H1 (cell line): ENCODE results near the gene NLRP10. TPM values are rescaled to one million over a fixed set of nuclear protein-coding genes. Genes with fewer than 3 reads are reported as not detected.

Experiments
- CTCF ChIA-PET: fragments of 300-600 bp; sonication (Branson Sonifier 250); formaldehyde crosslinking; loops from one replicate; lab custom pipeline; 2021; ENCODE audit not compliant: partially characterized antibody; lab: Charles Lee
- POLR2A ChIA-PET: fragments of 300-600 bp; sonication (Branson Sonifier 250); formaldehyde crosslinking; loops from one replicate; lab custom pipeline; 2021; ENCODE audit warnings: inconsistent platforms; ENCODE audit not compliant: partially characterized antibody; lab: Charles Lee
- DNase-seq, 2 experiments: peaks; one replicate each; pipeline versions ENCODE4 v3.0.0 to v3.0.0-alpha.2; 2010 to 2022; ENCODE audit warnings: low spot score in 2 of 2, low read depth in 1 of 2, mixed read lengths in 1 of 2
- FAIRE-seq: peaks from 2 replicates; lab custom pipeline; 2011; peaks lifted over from hg19 to GRCh38; lab: Jason Lieb, UNC
- H2AFZ ChIP-seq: 2 replicates; pipeline ENCODE4 v1.8.1; 2012; ENCODE audit warnings: low read length, inconsistent platforms
- H2AK5ac ChIP-seq: 2 replicates; pipeline ENCODE4 v1.6.1; 2013; ENCODE audit warnings: low read depth, low read length
- H2BK120ac ChIP-seq: replicated peaks from 2 replicates; pipeline ENCODE3; 2013; ENCODE audit warnings: low read depth, low read length, inconsistent platforms
- H2BK12ac ChIP-seq: 2 replicates; pipeline ENCODE4 v1.6.1; 2013; ENCODE audit warnings: low read depth, low read length
- H2BK15ac ChIP-seq: 2 replicates; pipeline ENCODE4 v1.6.1; 2013; ENCODE audit warnings: low read length
- H2BK20ac ChIP-seq: 2 replicates; pipeline ENCODE4 v1.6.1; 2013; ENCODE audit warnings: low read length
- H2BK5ac ChIP-seq: 2 replicates; pipeline ENCODE4 v1.6.1; 2013; ENCODE audit warnings: low read depth, low read length
- H3K14ac ChIP-seq: 2 replicates; pipeline ENCODE4 v1.6.1; 2013; ENCODE audit warnings: inconsistent platforms; ENCODE audit not compliant: insufficient read length
- H3K18ac ChIP-seq: 2 replicates; pipeline ENCODE4 v1.6.1; 2013; ENCODE audit warnings: low read length; ENCODE audit errors: extremely low read depth
- H3K23ac ChIP-seq: 2 replicates; pipeline ENCODE4 v1.6.1; 2013; ENCODE audit warnings: inconsistent platforms; ENCODE audit not compliant: insufficient read length
- H3K23me2 ChIP-seq: 2 replicates; pipeline ENCODE4 v1.6.1; 2013; ENCODE audit warnings: low read depth, low read length
- H3K27ac ChIP-seq: 2 replicates; pipeline ENCODE4 v1.6.1; 2011; ENCODE audit warnings: low read depth, low read length, inconsistent platforms
- H3K27me3 ChIP-seq, 4 experiments: replicated peaks in 1 of 4; 1 replicate in 1 of 4; 2 replicates in 3 of 4; pipeline versions ENCODE4 v1.6.1 to v1.8.1; 2011 to 2013; ENCODE audit warnings: low read length in 3 of 4, mild to moderate bottlenecking in 3 of 4, inconsistent platforms in 2 of 4, mixed read lengths in 2 of 4, moderate library complexity in 1 of 4; ENCODE audit not compliant: control insufficient read depth in 3 of 4, insufficient read depth in 3 of 4; ENCODE audit errors: extremely low read depth in 1 of 4
- H3K36me3 ChIP-seq, 4 experiments: 2 replicates each; pipeline versions ENCODE4 v1.6.1 to v1.8.1; 2011 to 2013; ENCODE audit warnings: mild to moderate bottlenecking in 4 of 4, low read length in 3 of 4, moderate library complexity in 2 of 4, control low read depth in 1 of 4, inconsistent platforms in 1 of 4; ENCODE audit not compliant: insufficient read depth in 4 of 4, control insufficient read depth in 2 of 4
- H3K4ac ChIP-seq: replicated peaks from 2 replicates; pipeline ENCODE3; 2013; ENCODE audit warnings: low read length, low read depth, mixed read lengths, inconsistent platforms; ENCODE audit not compliant: insufficient read length
- H3K4me1 ChIP-seq, 4 experiments: replicated peaks in 1 of 4; 1 replicate in 1 of 4; 2 replicates in 3 of 4; pipeline versions ENCODE4 v1.6.1 to v1.8.1; 2011 to 2013; ENCODE audit warnings: low read length in 3 of 4, inconsistent platforms in 2 of 4, mixed read lengths in 1 of 4; ENCODE audit not compliant: insufficient read depth in 4 of 4, control insufficient read depth in 3 of 4
- H3K4me2 ChIP-seq, 2 experiments: 2 replicates each; pipeline versions ENCODE4 v1.6.1 to v1.8.1; 2011 to 2013; ENCODE audit warnings: low read depth in 2 of 2, low read length in 2 of 2, control low read depth in 1 of 2, inconsistent platforms in 1 of 2, mild to moderate bottlenecking in 1 of 2; ENCODE audit not compliant: insufficient read depth in 1 of 2
- H3K4me3 ChIP-seq, 4 experiments: fragments of 200-600, 300-600 bp in 1 of 4; sonication (generic), shearing (Covaris generic), sonication (Bioruptor Twin) in 1 of 4; 2 replicates each; pipeline versions ENCODE4 v1.5.1 to v1.8.1; 2011 to 2016; ENCODE audit warnings: low read length in 4 of 4, low read depth in 3 of 4, control low read depth in 2 of 4, inconsistent platforms in 2 of 4, mild to moderate bottlenecking in 2 of 4, mixed read lengths in 1 of 4, moderate library complexity in 1 of 4; ENCODE audit not compliant: insufficient read depth in 2 of 4; ENCODE audit errors: extremely low read depth in 1 of 4
- H3K56ac ChIP-seq: replicated peaks from 2 replicates; pipeline ENCODE3; 2013; ENCODE audit warnings: low read depth, mild to moderate bottlenecking, mixed read lengths, low read length, inconsistent platforms; ENCODE audit not compliant: insufficient read length
- H3K79me1 ChIP-seq: 2 replicates; pipeline ENCODE4 v1.6.1; 2013; ENCODE audit warnings: low read depth, low read length, control low read depth
- H3K79me2 ChIP-seq, 2 experiments: 2 replicates each; pipeline versions ENCODE4 v1.6.1 to v1.8.1; 2012 to 2013; ENCODE audit warnings: low read length in 2 of 2, mild to moderate bottlenecking in 2 of 2, inconsistent platforms in 1 of 2; ENCODE audit not compliant: insufficient read depth in 2 of 2, control insufficient read depth in 1 of 2
- H3K9ac ChIP-seq, 4 experiments: replicated peaks in 1 of 4; 1 replicate in 1 of 4; 2 replicates in 3 of 4; pipeline versions ENCODE4 v1.6.1 to v1.8.1; 2011 to 2013; ENCODE audit warnings: low read depth in 3 of 4, low read length in 3 of 4, control low read depth in 2 of 4, mild to moderate bottlenecking in 2 of 4, moderate library complexity in 2 of 4, inconsistent platforms in 1 of 4; ENCODE audit errors: extremely low read depth in 1 of 4
- H3K9me3 ChIP-seq, 2 experiments: 2 replicates each; pipeline versions ENCODE4 v1.6.1 to v1.8.1; 2012 to 2013; ENCODE audit warnings: mild to moderate bottlenecking in 2 of 2, moderate library complexity in 2 of 2, control low read depth in 1 of 2, inconsistent platforms in 1 of 2, low read depth in 1 of 2, low read length in 1 of 2, mixed read lengths in 1 of 2; ENCODE audit not compliant: insufficient read depth in 2 of 2
- H4K20me1 ChIP-seq, 2 experiments: replicated peaks in 1 of 2; 2 replicates each; pipeline versions ENCODE3 to v1.8.1; 2011 to 2013; ENCODE audit warnings: inconsistent platforms in 2 of 2, low read length in 2 of 2, mild to moderate bottlenecking in 1 of 2; ENCODE audit not compliant: insufficient read depth in 2 of 2, control insufficient read depth in 1 of 2
- H4K5ac ChIP-seq: 2 replicates; pipeline ENCODE4 v1.6.1; 2013; ENCODE audit warnings: low read length, low read depth, mixed read lengths, inconsistent platforms; ENCODE audit not compliant: insufficient read length
- H4K8ac ChIP-seq: 2 replicates; pipeline ENCODE4 v1.8.0; 2013; ENCODE audit warnings: mild to moderate bottlenecking, moderate library complexity, low read length, inconsistent platforms; ENCODE audit not compliant: insufficient read depth; ENCODE audit errors: extremely low read depth
- H4K91ac ChIP-seq: replicated peaks from 2 replicates; pipeline ENCODE3; 2013; ENCODE audit warnings: low read length, mixed read lengths, inconsistent platforms; ENCODE audit not compliant: insufficient read length
- BRCA1 ChIP-seq: IDR thresholded peaks from 2 replicates; pipeline ENCODE4 v1.6.1; 2012; ENCODE audit warnings: low read depth, low read length, improper control_type of control experiment
- GABPA ChIP-seq: IDR thresholded peaks from 2 replicates; pipeline ENCODE4 v1.6.1; 2011; ENCODE audit warnings: mild to moderate bottlenecking, low read length, moderate library complexity, borderline replicate concordance; ENCODE audit not compliant: insufficient read depth
- PHF8 ChIP-seq: fragments of 200-600 bp; sonication (generic); conservative IDR thresholded peaks from 2 replicates; pipeline ENCODE4 v1.7.1; 2012; ENCODE audit warnings: low read depth, mild to moderate bottlenecking, inconsistent platforms, low read length, moderate library complexity
- POU5F1 ChIP-seq: IDR thresholded peaks from 2 replicates; pipeline ENCODE4 v1.6.1; 2011; ENCODE audit warnings: low read depth, mild to moderate bottlenecking, low read length, moderate library complexity
- WGBS, 2 experiments: shearing (Covaris generic) in 1 of 2; methylation state at CpG; one replicate each; pipeline versions ENCODE4 v1.1.6 to v1.1.7; 2013 to 2015; ENCODE audit warnings: low lambda C conversion rate in 2 of 2, mixed read lengths in 2 of 2, inconsistent platforms in 1 of 2, low coverage in 1 of 2, missing lambda C conversion rate in 1 of 2; ENCODE audit not compliant: insufficient replicate concordance in 2 of 2, insufficient coverage in 1 of 2, insufficient read length in 1 of 2; ENCODE audit errors: extremely low coverage in 1 of 2, missing lambda C conversion rate in 1 of 2; 5-methylcytosine and 5-hydroxymethylcytosine counted together
- polyA plus RNA-seq, 7 experiments: library from polyadenylated mRNA; depleted of rRNA in 3 of 7; stranded (reverse) in 5 of 7; unstranded in 2 of 7; fragments of >200 nt in 5 of 7; fragments of 200-250 nt in 2 of 7; gene quantifications; 1 replicate in 5 of 7; 2 replicates in 1 of 7; 4 replicates in 1 of 7; pipeline versions ENCODE4 v1.2.1 to v1.2.3, GENCODE V29; 2011 to 2013; ENCODE audit warnings: missing spikeins in 2 of 7, mixed read lengths in 2 of 7
- total RNA-seq: library from RNA; stranded (reverse); fragmentation: NEBNext Ultra II Directional; extraction: Animal tissue kit (Norgen Biotek cat#: 25700); gene quantifications from 2 replicates; pipeline ENCODE4 v1.2.1, GENCODE V29; 2021
- TF ChIP-seq, protein P1 (sequence below): IDR thresholded peaks from 2 replicates; pipeline ENCODE4 v1.6.1; 2012; ENCODE audit warnings: low read length, inconsistent platforms
- TF ChIP-seq, protein P2 (sequence below), 3 experiments: IDR thresholded peaks; 1 replicate in 2 of 3; 2 replicates in 1 of 3; pipeline versions ENCODE4 v1.5.1 to v1.6.1; 2011; ENCODE audit warnings: low read length in 3 of 3, mild to moderate bottlenecking in 3 of 3, inconsistent platforms in 2 of 3, low read depth in 1 of 3, moderate library complexity in 1 of 3; ENCODE audit not compliant: insufficient read depth in 1 of 3; ENCODE audit errors: control extremely low read depth in 1 of 3

The NLRP10 gene
- total and polyA plus RNA-seq, 2 of the 8 experiments (the other 6 are each of a cell fraction or from before 2014, with no cell fraction given), result 0.71 TPM; not detected in 1

DNA sequence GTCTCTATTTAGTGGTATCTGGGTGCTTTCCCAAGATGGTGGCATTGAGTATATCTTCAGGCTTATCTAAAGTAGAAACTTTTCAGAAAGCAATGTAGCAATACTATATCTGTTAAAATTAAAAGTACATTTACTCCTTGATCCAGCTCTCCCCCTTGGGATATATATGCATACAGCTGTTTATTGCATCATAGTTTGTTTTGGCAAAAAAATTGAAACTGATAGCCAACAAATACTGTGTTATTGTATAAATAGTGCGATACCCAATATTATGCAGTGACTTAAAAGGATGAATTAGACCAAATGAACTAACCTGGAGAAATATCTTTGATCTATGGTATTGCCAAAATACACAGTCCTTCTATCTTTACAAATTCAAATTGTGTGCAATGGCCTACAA lies 15.3 kb downstream of the NLRP10 start:
- Histone ChIP-seq H3K4me2 (no peak overlapping the region), H3K27ac (no peak overlapping the region), H4K20me1 (no peaks in the 10 kb centered on the region), H4K91ac (no peak overlapping the region), H4K8ac (no peak overlapping the region)
- FAIRE-seq, result no peak
- TF ChIP-seq POU5F1 (no peak), GABPA (no peak), PHF8 (no peak), BRCA1 (no peak)
- TF ChIP-seq, protein P1, sequence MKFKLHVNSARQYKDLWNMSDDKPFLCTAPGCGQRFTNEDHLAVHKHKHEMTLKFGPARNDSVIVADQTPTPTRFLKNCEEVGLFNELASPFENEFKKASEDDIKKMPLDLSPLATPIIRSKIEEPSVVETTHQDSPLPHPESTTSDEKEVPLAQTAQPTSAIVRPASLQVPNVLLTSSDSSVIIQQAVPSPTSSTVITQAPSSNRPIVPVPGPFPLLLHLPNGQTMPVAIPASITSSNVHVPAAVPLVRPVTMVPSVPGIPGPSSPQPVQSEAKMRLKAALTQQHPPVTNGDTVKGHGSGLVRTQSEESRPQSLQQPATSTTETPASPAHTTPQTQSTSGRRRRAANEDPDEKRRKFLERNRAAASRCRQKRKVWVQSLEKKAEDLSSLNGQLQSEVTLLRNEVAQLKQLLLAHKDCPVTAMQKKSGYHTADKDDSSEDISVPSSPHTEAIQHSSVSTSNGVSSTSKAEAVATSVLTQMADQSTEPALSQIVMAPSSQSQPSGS, result no peak
- TF ChIP-seq, protein P2, sequence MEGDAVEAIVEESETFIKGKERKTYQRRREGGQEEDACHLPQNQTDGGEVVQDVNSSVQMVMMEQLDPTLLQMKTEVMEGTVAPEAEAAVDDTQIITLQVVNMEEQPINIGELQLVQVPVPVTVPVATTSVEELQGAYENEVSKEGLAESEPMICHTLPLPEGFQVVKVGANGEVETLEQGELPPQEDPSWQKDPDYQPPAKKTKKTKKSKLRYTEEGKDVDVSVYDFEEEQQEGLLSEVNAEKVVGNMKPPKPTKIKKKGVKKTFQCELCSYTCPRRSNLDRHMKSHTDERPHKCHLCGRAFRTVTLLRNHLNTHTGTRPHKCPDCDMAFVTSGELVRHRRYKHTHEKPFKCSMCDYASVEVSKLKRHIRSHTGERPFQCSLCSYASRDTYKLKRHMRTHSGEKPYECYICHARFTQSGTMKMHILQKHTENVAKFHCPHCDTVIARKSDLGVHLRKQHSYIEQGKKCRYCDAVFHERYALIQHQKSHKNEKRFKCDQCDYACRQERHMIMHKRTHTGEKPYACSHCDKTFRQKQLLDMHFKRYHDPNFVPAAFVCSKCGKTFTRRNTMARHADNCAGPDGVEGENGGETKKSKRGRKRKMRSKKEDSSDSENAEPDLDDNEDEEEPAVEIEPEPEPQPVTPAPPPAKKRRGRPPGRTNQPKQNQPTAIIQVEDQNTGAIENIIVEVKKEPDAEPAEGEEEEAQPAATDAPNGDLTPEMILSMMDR (IDR thresholded peaks at IDR 0.05; ENCODE audit: control extremely low read depth in 1 of 3, insufficient read depth in 1 of 3, low read depth in 1 of 3, low read length in 3 of 3), result no peak
- TF ChIP-seq, all 59 proteins: peak for 0
- H3K23me2 ChIP-seq, result no peaks in the 10 kb centered on the region
- no peak overlapping the region for H3K4me3 ChIP-seq
- H3K9me3 ChIP-seq, result no peaks in the 10 kb centered on the region
- no peak overlapping the region for H2BK20ac ChIP-seq
- H2BK12ac ChIP-seq, result no peak overlapping the region
- no peak overlapping the region for H3K9ac ChIP-seq
- no peaks in the 10 kb centered on the region for H3K4me1 ChIP-seq
- H3K56ac ChIP-seq, result no peak overlapping the region
- H2BK5ac ChIP-seq, result no peak overlapping the region
- no peak overlapping the region for H3K14ac ChIP-seq
- ChIA-PET POLR2A (interaction anchor here (0.6 to 1.2 kb wide), 2 partner anchors 23 to 45 kb away, joined by 3 to 5 read pairs; no protein-coding TSS in a partner anchor), CTCF (interaction anchor here (0.6 to 1.3 kb wide), 2 partner anchors 45 to 339 kb away, joined by 3 read pairs; no protein-coding TSS in a partner anchor)
- DNase-seq, result no peak
- WGBS, 2 experiments, result 86% methylated on average over 1 of the region's 1 CpG; no CpG with 5 or more reads in 1 of the 2 experiments
- H3K36me3 ChIP-seq, result no peaks in the 10 kb centered on the region
- no peaks in the 10 kb centered on the region for H3K79me1 ChIP-seq
- H4K5ac ChIP-seq, result no peak overlapping the region
- no peak overlapping the region for H2AFZ ChIP-seq
- no peak overlapping the region for H3K18ac ChIP-seq
- H3K79me2 ChIP-seq, result no peaks in the 10 kb centered on the region
- H3K27me3 ChIP-seq, result no peaks in the 10 kb centered on the region
- no peak overlapping the region for H3K23ac ChIP-seq
- no peak overlapping the region for H3K4ac ChIP-seq
- H2BK15ac ChIP-seq, result no peak overlapping the region
- H2AK5ac ChIP-seq, result no peak overlapping the region
- H2BK120ac ChIP-seq, result no peak overlapping the region
